HepG2 (cell line): Measurements from ENCODE around the gene MAP1LC3A. TPM values are rescaled to one million over a fixed set of nuclear protein-coding genes. Genes with fewer than 3 reads are reported as not detected.
A peak's percentile ranks its signal among the peaks of the same experiment; 100 is the strongest.

Experiments
- AGO1 ChIP-seq: fragments of 200-400 bp; formaldehyde crosslinking; IDR thresholded peaks from 2 replicates; pipeline ENCODE4 v1.6.1; 2017; ENCODE audit warnings: mild to moderate bottlenecking, low read depth, low read length, moderate library complexity; ENCODE audit not compliant: poor library complexity, severe bottlenecking
- CAMTA2 ChIP-seq: sonication (generic); formaldehyde crosslinking; IDR thresholded peaks from 2 replicates; pipeline ENCODE4 v1.4.0; 2020; ENCODE audit warnings: mild to moderate bottlenecking, missing genetic modification reagents, borderline replicate concordance
- EP300 ChIP-seq, 3 experiments: sonication (generic) in 1 of 3; formaldehyde crosslinking in 1 of 3; IDR thresholded peaks; 2 replicates each; pipeline versions ENCODE4 v1.5.1 to v1.6.1; 2011 to 2020; ENCODE audit warnings: low read depth in 2 of 3, low read length in 2 of 3, borderline replicate concordance in 1 of 3, improper control_type of control experiment in 1 of 3, mild to moderate bottlenecking in 1 of 3, missing genetic modification reagents in 1 of 3, moderate library complexity in 1 of 3
- ESRRA ChIP-seq: sonication (generic); formaldehyde crosslinking; IDR thresholded peaks from 2 replicates; pipeline ENCODE4 v1.5.1; 2020; ENCODE audit warnings: mild to moderate bottlenecking, low read depth, missing genetic modification reagents
- HDAC6 ChIP-seq: fragments of 200-600 bp; sonication (generic); IDR thresholded peaks from 2 replicates; pipeline ENCODE4 v1.7.0; 2017; ENCODE audit warnings: mild to moderate bottlenecking, antibody characterized with exemption, low read length, low read depth
- HES4 ChIP-seq: sonication (generic); formaldehyde crosslinking; IDR thresholded peaks from 2 replicates; pipeline ENCODE4 v1.9.0; 2021; ENCODE audit warnings: mild to moderate bottlenecking, missing genetic modification reagents, borderline replicate concordance
- MIER2 ChIP-seq: IDR thresholded peaks from 2 replicates; pipeline ENCODE4 v1.6.1; 2016; ENCODE audit warnings: missing biosample characterization, missing genetic modification reagents
- NFYB ChIP-seq: sonication (generic); formaldehyde crosslinking; IDR thresholded peaks from 2 replicates; pipeline ENCODE4 v1.4.0; 2020; ENCODE audit warnings: missing genetic modification reagents
- POLR2G ChIP-seq: fragments of 200-400 bp; formaldehyde crosslinking; IDR thresholded peaks from 2 replicates; pipeline ENCODE4 v1.6.1; 2018; ENCODE audit warnings: mild to moderate bottlenecking, low read depth, low read length, moderate library complexity
- STAG1 ChIP-seq: sonication (generic); formaldehyde crosslinking; IDR thresholded peaks from 2 replicates; pipeline ENCODE4 v1.4.0; 2020; ENCODE audit warnings: missing genetic modification reagents
- ZBTB8A ChIP-seq: sonication (generic); formaldehyde crosslinking; IDR thresholded peaks from 2 replicates; pipeline ENCODE4 v1.4.0; 2020; ENCODE audit warnings: mild to moderate bottlenecking, low read depth, missing genetic modification reagents, borderline replicate concordance
- ZNF124 ChIP-seq: sonication (generic); formaldehyde crosslinking; IDR thresholded peaks from 2 replicates; pipeline ENCODE4 v1.4.0; 2020; ENCODE audit warnings: missing genetic modification reagents
- ZNF292 ChIP-seq: sonication (generic); formaldehyde crosslinking; IDR thresholded peaks from 2 replicates; pipeline ENCODE4 v1.8.1; 2022; ENCODE audit warnings: mild to moderate bottlenecking, low read depth, missing genetic modification reagents, borderline replicate concordance
- polyA plus RNA-seq, 8 experiments: library from polyadenylated mRNA; depleted of rRNA in 3 of 8; stranded (reverse) in 7 of 8; unstranded in 1 of 8; fragments of >200 nt; fragmentation: Illumina TruSeq in 4 of 8; extraction: Trizol in 4 of 8; gene quantifications; 2 replicates each; pipeline versions ENCODE4 v1.2.1 to v1.2.3, GENCODE V29; 2011 to 2016; ENCODE audit warnings: low read depth in 4 of 8, missing spikeins in 1 of 8, mixed read lengths in 1 of 8; ENCODE audit not compliant: insufficient read depth in 1 of 8
- total RNA-seq, 5 experiments: library from RNA; depleted of rRNA; stranded (reverse); fragments of >200 nt; fragmentation: Illumina TruSeq; extraction: Trizol; gene quantifications; 2 replicates each; pipeline ENCODE4 v1.2.3, GENCODE V29; 2016; ENCODE audit warnings: low read depth in 1 of 5
- TF ChIP-seq, protein P1 (sequence below): sonication (generic); formaldehyde crosslinking; IDR thresholded peaks from 2 replicates; pipeline ENCODE4 v1.4.0; 2020; ENCODE audit warnings: low read depth, missing genetic modification reagents
- TF ChIP-seq, protein P2 (sequence below): IDR thresholded peaks from 2 replicates; pipeline ENCODE4 v1.6.1; 2016; ENCODE audit warnings: missing compliant biosample characterization, missing genetic modification reagents, borderline replicate concordance
- TF ChIP-seq, protein P3 (sequence below): sonication (generic); formaldehyde crosslinking; IDR thresholded peaks from 2 replicates; pipeline ENCODE4 v1.8.0; 2022; ENCODE audit warnings: missing genetic modification reagents, mild to moderate bottlenecking, moderate library complexity, borderline replicate concordance
- TF ChIP-seq, protein P4 (sequence below): sonication (generic); formaldehyde crosslinking; conservative IDR thresholded peaks from 2 replicates; pipeline ENCODE4 v1.4.0; 2020; ENCODE audit warnings: missing genetic modification reagents
- TF ChIP-seq, protein P5 (sequence below): conservative IDR thresholded peaks from 2 replicates; pipeline ENCODE4 v1.6.1; 2018; ENCODE audit warnings: missing genetic modification reagents

MAP1LC3A gene
- total and polyA plus RNA-seq, 2 of the 13 experiments (the other 11 are each of a cell fraction or from before 2014, with no cell fraction given): not detected

DNA sequence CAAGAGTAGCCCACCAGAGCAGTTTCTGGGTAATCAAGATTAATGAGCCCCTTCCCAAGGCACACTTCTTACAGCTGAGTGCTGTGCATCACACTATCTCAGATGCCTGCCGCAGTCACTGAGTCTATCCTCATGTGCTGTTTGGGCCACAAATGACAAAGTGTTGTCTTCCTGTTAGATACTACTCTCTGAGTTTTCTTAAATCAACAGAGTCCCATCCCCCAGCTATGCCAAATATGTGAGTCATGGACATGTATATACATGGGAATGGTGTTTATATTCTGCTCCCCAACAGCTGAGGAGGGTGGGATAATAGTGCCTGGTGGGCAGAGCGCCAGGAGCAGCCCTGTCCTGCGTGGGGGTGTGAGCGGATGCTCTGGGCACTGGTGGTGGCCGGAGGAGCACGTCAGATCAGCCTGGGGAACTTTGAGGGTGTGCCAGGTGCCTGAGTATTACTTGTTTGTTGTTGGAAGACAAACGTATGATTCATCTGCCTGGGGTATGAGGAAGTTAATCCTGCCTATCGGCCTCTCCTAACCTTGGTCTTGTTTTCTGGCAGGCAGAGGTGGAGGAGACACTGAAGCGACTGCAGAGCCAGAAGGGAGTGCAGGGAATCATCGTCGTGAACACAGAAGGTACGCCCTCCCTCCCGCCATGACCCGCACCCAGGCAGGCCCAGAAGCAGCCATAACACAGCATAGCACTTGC is 32.7 kb upstream of the MAP1LC3A start (continued):
- TF ChIP-seq, protein P1, sequence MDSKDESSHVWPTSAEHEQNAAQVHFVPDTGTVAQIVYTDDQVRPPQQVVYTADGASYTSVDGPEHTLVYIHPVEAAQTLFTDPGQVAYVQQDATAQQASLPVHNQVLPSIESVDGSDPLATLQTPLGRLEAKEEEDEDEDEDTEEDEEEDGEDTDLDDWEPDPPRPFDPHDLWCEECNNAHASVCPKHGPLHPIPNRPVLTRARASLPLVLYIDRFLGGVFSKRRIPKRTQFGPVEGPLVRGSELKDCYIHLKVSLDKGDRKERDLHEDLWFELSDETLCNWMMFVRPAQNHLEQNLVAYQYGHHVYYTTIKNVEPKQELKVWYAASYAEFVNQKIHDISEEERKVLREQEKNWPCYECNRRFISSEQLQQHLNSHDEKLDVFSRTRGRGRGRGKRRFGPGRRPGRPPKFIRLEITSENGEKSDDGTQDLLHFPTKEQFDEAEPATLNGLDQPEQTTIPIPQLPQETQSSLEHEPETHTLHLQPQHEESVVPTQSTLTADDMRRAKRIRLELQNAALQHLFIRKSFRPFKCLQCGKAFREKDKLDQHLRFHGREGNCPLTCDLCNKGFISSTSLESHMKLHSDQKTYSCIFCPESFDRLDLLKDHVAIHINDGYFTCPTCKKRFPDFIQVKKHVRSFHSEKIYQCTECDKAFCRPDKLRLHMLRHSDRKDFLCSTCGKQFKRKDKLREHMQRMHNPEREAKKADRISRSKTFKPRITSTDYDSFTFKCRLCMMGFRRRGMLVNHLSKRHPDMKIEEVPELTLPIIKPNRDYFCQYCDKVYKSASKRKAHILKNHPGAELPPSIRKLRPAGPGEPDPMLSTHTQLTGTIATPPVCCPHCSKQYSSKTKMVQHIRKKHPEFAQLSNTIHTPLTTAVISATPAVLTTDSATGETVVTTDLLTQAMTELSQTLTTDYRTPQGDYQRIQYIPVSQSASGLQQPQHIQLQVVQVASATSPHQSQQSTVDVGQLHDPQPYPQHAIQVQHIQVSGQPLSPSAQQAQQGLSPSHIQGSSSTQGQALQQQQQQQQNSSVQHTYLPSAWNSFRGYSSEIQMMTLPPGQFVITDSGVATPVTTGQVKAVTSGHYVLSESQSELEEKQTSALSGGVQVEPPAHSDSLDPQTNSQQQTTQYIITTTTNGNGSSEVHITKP (CRISPR knock-in tag): peak; percentile 83
- no peak; the same call in 1 of the 2 replicates for TF ChIP-seq STAG1 (CRISPR knock-in tag)
- TF ChIP-seq, protein P2, sequence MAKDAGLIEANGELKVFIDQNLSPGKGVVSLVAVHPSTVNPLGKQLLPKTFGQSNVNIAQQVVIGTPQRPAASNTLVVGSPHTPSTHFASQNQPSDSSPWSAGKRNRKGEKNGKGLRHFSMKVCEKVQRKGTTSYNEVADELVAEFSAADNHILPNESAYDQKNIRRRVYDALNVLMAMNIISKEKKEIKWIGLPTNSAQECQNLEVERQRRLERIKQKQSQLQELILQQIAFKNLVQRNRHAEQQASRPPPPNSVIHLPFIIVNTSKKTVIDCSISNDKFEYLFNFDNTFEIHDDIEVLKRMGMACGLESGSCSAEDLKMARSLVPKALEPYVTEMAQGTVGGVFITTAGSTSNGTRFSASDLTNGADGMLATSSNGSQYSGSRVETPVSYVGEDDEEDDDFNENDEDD: no peak; the same call in 1 of the 2 replicates
- TF ChIP-seq ZBTB8A (CRISPR knock-in tag): no peak
- peak; percentile 43; the same call in 1 of the 2 replicates for TF ChIP-seq ESRRA (CRISPR knock-in tag)
- TF ChIP-seq ZNF124 (CRISPR knock-in tag): 0 out of 2 replicates have a peak, but pooled peaks have one; percentile 50
- no peak for TF ChIP-seq AGO1
- TF ChIP-seq, protein P3, sequence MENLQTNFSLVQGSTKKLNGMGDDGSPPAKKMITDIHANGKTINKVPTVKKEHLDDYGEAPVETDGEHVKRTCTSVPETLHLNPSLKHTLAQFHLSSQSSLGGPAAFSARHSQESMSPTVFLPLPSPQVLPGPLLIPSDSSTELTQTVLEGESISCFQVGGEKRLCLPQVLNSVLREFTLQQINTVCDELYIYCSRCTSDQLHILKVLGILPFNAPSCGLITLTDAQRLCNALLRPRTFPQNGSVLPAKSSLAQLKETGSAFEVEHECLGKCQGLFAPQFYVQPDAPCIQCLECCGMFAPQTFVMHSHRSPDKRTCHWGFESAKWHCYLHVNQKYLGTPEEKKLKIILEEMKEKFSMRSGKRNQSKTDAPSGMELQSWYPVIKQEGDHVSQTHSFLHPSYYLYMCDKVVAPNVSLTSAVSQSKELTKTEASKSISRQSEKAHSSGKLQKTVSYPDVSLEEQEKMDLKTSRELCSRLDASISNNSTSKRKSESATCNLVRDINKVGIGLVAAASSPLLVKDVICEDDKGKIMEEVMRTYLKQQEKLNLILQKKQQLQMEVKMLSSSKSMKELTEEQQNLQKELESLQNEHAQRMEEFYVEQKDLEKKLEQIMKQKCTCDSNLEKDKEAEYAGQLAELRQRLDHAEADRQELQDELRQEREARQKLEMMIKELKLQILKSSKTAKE (CRISPR knock-in tag): peak; percentile 85
- TF ChIP-seq MIER2: no peak; the same call in 1 of the 2 replicates
- TF ChIP-seq CAMTA2 (CRISPR knock-in tag): peak; percentile 75; the same call in 1 of the 2 replicates
- TF ChIP-seq, protein P4, sequence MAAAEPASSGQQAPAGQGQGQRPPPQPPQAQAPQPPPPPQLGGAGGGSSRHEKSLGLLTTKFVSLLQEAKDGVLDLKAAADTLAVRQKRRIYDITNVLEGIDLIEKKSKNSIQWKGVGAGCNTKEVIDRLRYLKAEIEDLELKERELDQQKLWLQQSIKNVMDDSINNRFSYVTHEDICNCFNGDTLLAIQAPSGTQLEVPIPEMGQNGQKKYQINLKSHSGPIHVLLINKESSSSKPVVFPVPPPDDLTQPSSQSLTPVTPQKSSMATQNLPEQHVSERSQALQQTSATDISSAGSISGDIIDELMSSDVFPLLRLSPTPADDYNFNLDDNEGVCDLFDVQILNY (CRISPR knock-in tag): no peak
- TF ChIP-seq, protein P5, sequence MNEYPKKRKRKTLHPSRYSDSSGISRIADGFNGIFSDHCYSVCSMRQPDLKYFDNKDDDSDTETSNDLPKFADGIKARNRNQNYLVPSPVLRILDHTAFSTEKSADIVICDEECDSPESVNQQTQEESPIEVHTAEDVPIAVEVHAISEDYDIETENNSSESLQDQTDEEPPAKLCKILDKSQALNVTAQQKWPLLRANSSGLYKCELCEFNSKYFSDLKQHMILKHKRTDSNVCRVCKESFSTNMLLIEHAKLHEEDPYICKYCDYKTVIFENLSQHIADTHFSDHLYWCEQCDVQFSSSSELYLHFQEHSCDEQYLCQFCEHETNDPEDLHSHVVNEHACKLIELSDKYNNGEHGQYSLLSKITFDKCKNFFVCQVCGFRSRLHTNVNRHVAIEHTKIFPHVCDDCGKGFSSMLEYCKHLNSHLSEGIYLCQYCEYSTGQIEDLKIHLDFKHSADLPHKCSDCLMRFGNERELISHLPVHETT (CRISPR knock-in tag): peak; percentile 57; the same call in 1 of the 2 replicates
- peak; percentile 58 to 67; a peak in 2 of 4 replicates for TF ChIP-seq EP300 (IDR thresholded peaks at IDR 0.05; ENCODE audit: low read depth in 2 of 2, low read length in 2 of 2)
- peak; percentile 94 for TF ChIP-seq EP300 (CRISPR knock-in tag; IDR thresholded peaks at IDR 0.05; ENCODE audit: borderline replicate concordance)
- TF ChIP-seq HES4 (CRISPR knock-in tag): no peak
- TF ChIP-seq HDAC6: no peak
- TF ChIP-seq NFYB (CRISPR knock-in tag): no peak
- 0 out of 2 replicates have a peak, but pooled peaks have one; percentile 35 for TF ChIP-seq POLR2G
- TF ChIP-seq ZNF292 (CRISPR knock-in tag): peak; percentile 28; the same call in 1 of the 2 replicates
